ENCODE measurements around the gene PARVG. TPM values are rescaled to one million over a fixed set of nuclear protein-coding genes. Genes with fewer than 3 reads are reported as not detected.
"Not testable (repeated sequence)": the region's sequence is repeated elsewhere in the genome, so short reads cannot be mapped to it uniquely, and the experiment has no call there.

PARVG gene
- polyA plus RNA-seq, 1 donor: 3.4 TPM

DNA sequence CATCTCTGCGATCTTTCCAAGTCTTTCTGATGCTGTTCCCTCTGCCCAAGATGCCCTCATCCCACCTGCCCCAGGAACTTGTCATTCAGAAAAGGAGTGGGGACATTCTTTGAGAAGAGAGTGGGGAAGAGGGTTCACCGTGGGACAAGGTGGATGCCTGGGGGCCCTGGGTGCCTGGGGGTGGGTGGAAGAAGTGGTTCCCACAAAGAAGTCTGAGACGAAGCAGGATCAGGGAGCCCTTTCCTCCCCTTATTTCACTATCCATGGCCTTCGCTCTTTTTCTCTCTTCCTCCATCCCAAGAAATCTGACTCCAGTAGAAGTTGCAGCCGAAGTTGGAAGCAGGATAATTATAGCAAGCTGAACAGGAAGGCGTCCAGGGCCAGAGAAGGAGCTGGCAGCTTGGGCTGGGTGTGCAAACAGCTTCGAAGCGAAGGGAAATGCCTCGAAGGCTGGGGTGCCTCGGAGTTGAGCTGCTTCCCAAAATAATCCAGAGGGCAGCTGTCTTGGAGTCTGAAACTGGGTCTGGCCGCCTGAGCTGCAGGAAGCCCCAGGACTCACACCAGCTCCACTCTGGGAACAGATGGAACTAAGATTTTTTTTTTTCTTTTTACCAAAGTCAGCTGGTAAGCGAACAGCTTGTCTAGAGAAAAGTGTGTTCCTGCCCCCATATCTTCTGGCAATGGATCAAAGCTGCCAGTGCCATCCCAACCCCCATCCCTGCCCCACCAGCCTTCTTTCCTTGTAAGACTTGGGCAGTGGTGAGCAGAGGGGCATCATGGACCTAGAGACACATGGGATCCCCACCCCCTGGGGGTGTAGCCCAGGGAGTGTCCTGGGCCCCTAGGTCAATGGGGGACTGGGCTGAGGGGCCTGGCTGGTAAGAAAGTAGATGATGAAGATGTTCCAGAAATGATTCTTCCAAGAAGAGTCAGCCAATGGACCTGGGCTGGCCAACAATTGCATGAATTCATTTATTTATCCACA, 31.5 kb downstream of the PARVG start:
- no peak for DNase-seq (ENCODE audit: low read depth)

DNA sequence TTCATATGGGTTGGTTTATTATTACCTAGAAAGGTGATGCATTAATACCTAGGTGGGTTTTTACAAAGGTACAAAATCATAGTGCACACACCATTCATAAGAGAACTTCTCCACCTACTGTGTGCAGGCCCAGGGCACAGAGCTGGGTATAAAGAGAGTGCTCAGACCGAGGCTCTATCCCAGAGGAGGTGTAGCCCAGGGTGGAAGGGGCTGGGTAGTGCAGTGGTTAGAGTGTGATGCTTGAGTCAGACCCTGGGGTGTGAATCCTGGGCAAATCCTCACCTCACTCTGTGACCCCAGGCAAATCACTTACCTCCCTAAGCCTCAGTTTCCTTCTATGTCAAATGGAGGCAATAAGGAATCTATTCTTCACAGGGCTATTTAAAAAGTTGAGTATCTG, 32.2 kb downstream of the PARVG start:
- no peak for DNase-seq (ENCODE audit: low read depth)

DNA sequence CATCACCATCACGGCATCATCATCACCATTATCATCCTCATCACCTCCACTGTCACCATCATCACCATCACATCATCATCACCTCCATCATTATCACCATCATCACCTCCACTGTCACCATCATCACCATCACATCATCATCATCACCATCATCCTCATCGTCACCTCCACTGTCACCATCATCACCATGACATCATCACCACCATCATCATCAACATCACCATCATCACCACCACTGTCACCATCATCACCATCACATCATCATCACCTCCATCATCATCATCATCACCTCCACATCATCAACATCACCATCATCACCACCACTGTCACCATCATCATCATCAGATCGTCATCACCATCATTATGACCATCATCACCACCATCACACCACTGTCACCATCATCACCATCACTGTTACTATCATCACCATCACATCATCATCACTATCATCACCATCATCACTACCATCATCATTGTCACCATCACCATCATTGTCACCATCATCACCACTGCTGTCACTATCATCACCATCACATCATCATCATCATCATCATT, 32.8 kb downstream of the PARVG start:
- no peak for DNase-seq (ENCODE audit: low read depth)

DNA sequence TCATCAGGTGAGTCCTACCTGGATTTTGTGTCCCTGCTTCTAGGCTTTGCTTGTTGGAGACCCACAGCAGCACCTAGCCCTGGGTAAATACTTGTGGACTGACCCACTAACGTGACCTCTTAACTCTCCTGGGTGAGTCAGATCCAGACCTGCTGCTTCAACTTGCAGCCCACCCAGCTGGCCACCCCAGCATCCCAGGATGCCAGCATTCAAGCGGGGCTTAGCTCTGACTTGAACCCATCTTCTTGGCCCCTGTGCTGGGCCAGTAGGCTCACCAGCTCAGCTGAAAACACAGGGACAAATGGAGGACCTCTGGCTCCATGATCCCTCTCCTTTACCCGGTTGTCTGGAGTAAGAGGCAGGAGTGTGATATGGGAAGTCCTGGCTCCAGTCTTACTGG, 33.5 kb downstream of the PARVG start:
- DNase-seq (ENCODE audit: low read depth): no peak

DNA sequence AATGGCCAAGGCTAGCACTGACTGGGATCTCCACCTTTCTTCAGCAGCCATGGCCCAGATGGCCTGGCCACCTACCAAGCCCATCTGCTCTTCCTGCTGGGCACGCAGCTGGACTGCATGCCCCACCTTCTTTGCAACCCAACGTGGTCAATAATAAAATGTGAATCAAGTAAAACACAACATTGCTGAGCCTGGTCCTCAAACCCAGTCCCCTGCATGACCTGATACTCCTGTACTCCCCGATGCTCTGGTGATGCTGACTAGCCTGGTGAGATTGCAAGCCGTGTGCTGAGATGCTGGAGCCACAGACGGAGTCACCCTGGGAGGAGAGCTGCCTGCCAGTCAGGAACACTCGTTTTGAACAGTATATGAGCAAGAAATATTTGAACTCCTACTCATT, 34.0 kb downstream of the PARVG start:
- DNase-seq (ENCODE audit: low read depth): no peak

DNA sequence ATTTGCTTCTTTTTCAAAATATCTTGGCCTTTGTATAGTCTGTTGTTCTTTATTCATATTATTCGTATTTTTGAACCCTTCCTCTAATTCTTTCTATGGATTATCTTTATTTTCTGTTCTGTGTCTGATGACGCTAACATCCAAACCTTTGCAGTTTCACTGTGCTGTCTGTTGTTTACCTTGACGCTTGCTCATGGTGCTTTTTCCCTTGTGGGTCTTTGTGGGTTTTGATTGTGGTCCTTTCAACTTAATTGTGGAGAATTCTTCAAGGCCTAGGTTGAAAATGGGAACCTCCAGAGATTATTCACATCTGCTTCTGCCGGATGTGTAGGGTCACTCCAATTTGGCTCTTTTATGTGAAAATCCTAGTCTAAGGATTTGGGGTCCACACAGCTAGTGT, 34.6 kb downstream of the PARVG start:
- DNase-seq (ENCODE audit: low read depth): no peak

DNA sequence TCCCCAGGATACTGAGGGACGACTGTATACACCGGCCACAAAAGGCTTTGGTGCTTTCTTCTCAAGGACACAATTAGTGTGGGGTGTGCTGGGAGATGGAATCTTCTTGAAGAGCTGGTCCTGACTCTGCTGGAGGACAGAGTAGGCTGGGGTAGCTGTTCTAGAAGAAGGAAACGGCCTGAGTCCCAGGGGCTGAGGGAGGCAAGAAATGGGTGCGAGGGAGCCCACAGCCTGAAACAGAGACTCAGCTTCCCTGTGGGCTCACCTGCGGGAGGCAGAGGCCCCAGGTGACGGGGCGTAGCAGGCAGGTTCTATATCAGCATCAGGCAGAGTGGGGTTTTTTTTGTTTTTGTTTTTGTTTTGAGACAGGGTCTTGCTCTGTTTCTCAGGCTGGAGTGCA, 36.6 kb downstream of the PARVG start:
- DNase-seq (ENCODE audit: low read depth): no peak

DNA sequence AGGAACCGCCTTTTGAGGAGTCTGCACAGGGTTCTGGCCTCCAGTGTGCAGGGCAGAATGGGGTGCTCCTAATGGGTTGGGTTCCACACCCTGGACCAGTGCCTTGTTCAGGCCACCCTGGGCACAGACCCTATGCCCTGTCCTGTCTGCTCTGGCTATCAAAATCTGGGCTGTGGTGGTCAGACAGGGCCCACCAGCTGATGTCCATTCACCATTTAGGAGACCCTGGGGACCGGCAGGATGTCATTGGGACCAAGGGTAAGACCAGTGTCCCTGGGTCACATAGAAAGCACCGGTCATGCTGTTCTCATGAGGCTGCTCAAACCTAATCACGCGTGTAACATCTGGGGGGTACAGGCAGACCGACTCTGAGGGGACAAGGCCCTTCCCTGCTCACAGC, 37.3 kb downstream of the PARVG start:
- no peak for DNase-seq (ENCODE audit: low read depth)

DNA sequence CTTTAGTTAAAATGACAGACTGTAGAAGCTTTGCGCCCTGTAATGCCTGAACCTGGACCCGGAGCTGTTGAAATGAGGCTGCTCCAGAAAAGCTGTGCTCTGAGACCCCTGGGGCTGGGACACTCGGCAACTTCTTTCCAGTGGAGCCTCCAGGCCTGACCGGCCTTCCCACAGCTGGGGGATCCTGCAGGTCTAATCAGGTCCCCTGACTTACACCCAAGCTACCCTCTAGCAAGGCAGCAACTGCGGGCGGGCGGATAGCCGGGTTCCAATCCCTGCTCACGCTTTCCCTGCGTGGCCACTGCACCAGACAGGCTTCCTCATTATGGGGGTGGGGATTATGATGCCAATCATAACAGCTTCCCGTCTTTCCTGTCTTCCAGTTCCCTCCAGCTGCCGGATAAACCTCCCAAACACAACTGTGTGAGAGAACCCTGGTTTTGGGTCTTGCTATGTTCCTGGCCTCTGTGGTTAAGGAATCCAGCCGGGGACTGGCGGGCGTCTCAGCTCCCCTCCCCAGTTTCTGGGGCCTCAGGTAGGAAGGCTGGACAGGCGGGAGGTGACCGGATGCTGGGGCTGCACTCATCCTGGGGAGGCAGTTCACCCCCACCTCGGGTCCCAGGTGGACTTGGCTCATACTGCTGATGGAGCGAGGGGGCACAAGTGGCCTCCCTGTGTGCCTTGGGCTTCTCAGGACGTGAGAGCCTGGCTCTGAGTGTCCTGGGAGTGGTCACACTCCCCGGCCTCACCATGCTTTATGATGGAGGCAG, 38.6 kb downstream of the PARVG start:
- DNase-seq (ENCODE audit: low read depth): no peak

DNA sequence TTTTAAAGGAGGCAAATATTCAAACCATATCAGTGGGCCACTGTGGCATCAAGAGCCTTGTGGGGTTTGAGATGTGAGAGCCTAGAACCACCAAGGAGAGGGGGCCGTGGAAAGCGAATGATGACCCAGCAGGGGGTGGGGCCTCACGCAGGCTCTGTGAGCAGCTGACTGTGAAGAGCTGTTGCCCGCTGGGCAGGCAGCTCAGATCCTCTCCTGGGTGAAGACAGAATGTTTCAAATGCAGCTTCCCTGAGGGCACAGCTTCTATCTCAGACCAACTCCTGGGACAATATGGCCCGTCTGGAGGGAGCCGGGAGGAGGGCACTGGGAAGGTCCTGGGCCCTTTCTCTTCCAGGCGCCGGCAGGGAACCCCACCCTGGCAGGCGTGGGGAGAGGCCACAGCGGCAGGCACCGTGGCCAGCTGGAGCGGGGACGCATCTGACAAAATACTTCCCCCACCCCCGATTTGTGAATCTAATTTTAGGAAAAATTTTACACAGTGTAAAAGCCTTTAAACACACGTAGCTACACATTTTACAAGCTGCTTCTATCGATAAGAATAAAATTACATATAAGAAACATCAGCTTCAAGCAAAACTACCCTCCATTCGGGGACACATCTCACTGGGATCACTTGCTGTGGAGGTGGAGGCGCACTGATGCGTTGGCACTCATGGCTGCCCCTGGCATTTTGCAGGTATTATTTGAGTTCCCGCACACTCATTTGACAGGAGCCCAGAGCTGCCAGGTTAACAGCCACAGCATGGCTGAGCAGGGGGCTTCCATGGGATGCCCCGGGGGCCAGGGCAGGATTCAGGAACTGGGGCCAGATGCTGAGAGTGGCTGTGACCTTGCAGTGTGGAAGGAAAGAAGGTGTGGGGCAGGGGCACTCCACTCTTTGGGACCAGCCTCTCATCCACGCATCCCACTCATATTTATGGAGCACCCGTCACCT, 40.3 kb downstream of the PARVG start:
- no peak for DNase-seq (ENCODE audit: low read depth)

DNA sequence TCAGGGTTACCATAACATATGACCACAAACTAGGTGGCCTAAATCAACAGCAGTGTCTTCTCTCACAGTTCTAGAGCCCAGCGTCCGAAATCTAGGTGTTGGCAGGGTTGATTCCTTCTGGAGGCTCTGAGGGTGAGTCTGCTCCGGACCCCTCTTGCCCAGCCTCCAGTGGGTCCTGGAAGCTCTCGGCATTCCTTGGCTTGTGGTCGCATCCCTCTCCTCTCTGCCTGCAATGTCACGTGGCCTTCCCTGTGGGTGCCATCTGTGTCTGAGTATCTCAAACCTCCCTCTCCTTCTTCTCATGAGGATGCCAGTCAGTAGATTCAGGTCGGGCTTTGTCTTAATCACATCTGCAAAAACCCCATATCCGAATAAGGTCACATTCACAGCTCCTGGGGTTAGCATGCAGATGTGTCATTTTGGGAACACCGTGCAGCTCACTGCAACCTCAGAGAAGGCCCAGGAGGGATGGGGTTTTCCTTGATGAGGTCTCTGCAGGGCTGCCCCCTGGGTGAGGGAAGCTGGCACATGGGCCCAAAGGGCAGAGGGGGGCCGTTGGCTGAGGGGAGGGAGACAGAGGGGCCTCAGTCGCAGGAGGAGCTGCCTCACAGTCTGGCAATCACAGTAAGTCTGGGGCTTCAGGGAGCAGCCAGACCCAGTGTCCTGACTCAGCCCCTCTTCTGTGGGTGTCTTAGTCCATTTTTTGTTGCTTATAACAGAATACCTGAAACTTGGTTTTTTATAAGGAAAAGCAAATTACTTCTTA, 41.2 kb downstream of the PARVG start:
- DNase-seq (ENCODE audit: low read depth): no peak

DNA sequence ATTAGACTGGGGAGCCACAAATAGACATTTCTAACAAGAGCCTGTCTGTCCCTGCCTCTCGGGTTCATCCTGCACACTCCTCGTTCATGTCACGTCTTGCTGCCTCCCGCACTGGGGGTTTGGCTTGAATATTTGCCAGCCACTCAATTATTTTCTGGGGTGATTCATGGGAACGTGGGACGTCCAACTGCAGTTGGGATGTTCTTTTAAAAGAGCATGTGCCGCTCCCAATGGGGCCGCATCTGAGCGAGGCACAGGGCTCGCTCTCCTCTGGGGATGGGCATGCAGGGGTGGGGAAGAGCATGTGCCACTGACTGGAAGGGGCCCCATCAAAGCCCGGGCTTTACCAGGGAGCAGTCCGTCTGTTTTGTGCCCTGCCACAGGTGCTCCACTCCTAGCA, 43.4 kb downstream of the PARVG start:
- DNase-seq (ENCODE audit: low read depth): no peak

DNA sequence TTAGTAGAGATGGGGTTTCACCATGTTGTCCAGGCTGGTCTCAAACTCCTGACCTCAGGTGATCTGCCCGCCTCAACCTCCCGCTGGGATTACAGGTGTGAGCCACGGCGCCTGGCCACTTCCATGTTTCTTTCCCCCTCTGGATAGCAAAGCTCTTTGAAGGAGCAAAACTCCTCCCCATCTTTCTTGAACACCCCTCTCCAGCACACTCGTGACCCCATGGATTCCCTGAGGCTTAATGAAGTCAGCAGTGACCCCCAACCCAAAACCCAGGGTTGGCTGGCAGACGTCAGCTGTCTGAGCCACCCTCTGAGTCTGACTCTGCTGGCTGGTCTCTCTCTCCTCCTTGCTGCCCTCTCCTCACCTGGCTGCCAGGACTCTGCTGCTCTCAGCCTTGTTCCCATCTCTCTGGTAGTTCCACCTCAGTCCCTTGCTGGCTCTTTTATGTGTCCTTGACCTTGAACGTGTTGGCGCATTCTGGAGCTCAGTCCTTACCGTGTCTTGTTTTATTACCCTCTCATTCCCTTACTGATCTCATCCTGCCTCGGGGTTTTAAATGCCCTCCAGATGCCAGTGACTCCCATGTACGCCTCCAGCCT, 44.5 kb downstream of the PARVG start:
- DNase-seq (ENCODE audit: low read depth): no peak

DNA sequence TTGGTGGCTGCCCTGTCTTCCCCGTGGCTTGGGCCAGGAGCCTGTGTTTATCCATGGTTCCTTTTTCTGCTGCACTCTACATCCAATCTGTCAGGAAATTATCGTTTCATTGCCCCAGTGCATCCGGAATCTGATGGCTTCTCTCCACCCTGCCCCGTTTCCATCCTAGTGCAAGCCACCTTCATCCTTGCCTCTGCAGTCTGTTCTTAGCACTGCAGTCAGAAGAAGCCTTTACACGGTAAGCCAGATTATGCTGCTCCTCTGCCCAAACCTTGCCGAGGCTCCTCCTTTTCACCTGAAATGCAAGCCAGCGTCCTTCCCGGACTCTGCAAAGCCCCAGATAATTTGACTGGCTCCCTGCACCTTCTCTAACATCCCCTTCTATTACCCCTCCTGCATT, 45.1 kb downstream of the PARVG start:
- DNase-seq (ENCODE audit: low read depth): no peak

DNA sequence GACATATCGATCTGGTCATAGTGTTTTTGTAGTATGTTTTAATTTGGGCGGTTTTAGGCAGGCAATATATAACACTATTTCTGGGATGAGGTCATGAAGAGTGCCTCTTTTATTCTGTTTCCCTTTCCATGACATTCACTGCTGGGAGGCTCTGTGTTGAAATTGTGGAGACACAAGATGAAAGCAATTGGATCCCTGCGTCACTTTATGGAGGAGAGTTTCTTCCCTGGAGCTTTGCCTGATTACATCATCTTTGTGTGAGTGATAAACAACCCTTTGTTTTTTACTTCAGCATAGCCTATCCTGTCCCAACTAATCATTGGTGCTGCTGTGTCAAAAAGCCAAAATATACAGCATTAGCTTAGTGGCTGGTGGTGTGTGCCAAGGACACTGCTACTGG, 48.6 kb downstream of the PARVG start:
- DNase-seq (ENCODE audit: low read depth): no peak

DNA sequence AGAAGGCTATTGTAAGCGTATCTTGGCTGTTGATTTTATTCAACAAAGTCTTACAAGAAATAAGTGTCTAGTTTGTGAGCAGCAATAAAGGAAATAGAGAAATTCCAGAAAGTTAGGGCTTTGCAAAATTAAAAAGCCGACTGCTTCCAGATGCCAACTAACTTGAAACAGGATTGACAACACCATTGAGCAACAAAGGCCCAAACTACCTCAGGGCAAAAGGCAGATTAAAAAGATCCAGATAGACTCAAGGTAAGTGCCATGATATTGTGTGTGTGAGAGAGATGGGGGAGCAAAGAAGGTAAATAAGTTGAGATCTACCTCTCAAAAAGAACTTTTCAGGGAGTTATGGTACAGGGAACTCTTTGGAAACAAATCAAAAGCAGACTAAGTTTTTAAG, 49.1 kb downstream of the PARVG start:
- DNase-seq (ENCODE audit: low read depth): no peak

DNA sequence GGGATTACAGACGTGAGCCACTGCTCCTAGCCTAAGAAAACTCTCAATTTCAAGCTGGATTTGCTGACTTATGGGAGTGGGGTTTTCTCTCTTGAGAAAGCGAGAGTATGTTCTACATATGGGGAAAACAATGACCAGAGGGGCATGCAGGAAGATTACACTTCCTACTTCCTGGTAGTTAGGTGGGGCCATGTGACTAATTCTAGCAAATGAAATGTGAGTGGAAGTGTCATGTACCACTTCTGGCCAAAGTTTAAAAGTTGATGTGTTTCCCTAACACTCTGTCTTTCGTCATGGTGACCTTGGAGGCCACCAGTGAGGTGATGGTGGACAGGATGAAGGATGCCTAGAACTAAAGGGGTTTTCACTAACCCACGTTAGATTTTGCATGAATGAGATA, 50.5 kb downstream of the PARVG start:
- no peak for DNase-seq (ENCODE audit: low read depth)

DNA sequence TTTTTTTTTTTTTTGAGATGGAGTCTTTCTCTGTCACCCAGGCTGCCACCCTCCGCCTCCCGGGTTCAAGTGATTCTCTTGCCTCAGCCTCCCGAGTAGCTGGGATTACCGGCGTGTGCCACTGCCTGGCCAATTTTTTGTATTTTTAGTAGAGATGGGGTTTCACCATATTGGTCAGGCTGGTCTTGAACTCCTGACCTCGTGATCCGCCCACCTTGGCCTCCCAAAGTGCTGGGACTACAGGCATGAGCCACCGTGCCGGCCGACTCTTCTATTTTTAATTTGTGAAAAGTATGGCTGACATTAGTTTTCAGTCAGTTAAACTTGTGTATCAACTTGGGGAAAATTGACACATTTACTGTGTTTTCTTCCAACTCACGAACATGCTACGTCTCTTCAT, 53.6 kb downstream of the PARVG start:
- not testable (repeated sequence) for DNase-seq (ENCODE audit: low read depth)

DNA sequence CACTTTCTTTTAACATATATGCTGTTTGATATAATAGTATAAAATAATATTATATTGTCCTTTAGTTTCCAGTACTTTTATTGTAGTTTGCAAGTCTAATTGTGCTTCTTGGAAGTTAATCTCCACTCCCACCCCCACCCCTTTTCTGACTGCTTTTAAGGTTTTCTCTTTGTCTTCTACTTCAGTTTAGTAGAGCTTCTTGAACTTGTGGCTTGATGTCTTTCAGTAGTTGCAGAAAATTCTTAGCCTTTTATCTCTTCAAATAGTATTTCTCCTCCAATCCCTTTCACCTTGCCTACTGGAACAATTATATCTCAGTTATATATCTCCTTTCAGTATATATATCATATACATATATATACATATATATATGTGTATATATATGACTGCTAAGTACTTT, 56.6 kb downstream of the PARVG start:
- no peak for DNase-seq (ENCODE audit: low read depth)

DNA sequence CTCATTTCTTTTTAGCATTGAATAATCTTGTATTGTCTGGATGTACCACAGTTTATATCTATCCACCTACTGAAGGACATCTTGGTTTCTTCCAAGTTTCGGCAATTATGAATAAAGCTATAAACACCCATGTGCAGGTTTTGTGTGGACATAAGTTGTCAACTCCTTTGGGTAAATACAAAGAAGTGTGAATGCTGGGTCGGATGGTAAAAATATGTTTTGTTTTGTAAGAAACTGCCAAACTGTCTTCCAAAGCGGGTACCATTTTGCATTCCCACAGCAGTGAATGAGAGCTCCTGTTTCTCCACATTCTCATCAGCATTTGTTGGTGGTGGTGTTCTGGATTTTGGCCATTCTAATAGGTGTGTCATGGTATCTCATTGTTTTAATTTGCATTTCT, 60.4 kb downstream of the PARVG start:
- not testable (repeated sequence) for DNase-seq (ENCODE audit: low read depth)

All from forelimb muscle (tissue), 1 donor.